H9 (cell line): ENCODE measurements around the gene ABHD8. TPM values are rescaled to one million over a fixed set of nuclear protein-coding genes. Genes with fewer than 3 reads are reported as not detected.

Experiments used
- DNase-seq: peaks from one replicate; pipeline ENCODE4 v3.0.0-alpha.2; 2017
- H2AFZ ChIP-seq: one replicate; pipeline ENCODE4 v1.6.1; 2013; ENCODE audit warnings: mild to moderate bottlenecking, low read length, control low read depth, moderate library complexity
- H2AK5ac ChIP-seq: 2 replicates; pipeline ENCODE4 v1.6.1; 2013; ENCODE audit warnings: low read length, control low read depth, mixed read lengths; ENCODE audit not compliant: insufficient read length
- H2BK120ac ChIP-seq: one replicate; pipeline ENCODE4 v1.6.1; 2013; ENCODE audit warnings: low read depth, mild to moderate bottlenecking, low read length, control low read depth, inconsistent platforms; ENCODE audit not compliant: poor library complexity, severe bottlenecking
- H2BK12ac ChIP-seq: 2 replicates; pipeline ENCODE4 v1.6.1; 2013; ENCODE audit warnings: low read length, control low read depth, mixed read lengths, low read depth; ENCODE audit not compliant: insufficient read length
- H2BK15ac ChIP-seq: 2 replicates; pipeline ENCODE4 v1.6.1; 2013; ENCODE audit warnings: low read depth, low read length, control low read depth
- H2BK20ac ChIP-seq: one replicate; pipeline ENCODE4 v1.6.1; 2013; ENCODE audit warnings: low read depth, mild to moderate bottlenecking, low read length, control low read depth, inconsistent platforms; ENCODE audit not compliant: poor library complexity, severe bottlenecking
- H2BK5ac ChIP-seq: 2 replicates; pipeline ENCODE4 v1.6.1; 2013; ENCODE audit warnings: low read length, control low read depth, mixed read lengths; ENCODE audit not compliant: insufficient read length
- H3K14ac ChIP-seq: 2 replicates; pipeline ENCODE4 v1.6.1; 2013; ENCODE audit warnings: low read length, control low read depth; ENCODE audit not compliant: insufficient read depth
- H3K18ac ChIP-seq: 2 replicates; pipeline ENCODE4 v1.6.1; 2013; ENCODE audit warnings: low read depth, mild to moderate bottlenecking, mixed read lengths, low read length, control low read depth; ENCODE audit not compliant: insufficient read length
- H3K23ac ChIP-seq: 2 replicates; pipeline ENCODE4 v1.6.1; 2013; ENCODE audit warnings: low read length, control low read depth, mixed read lengths, low read depth; ENCODE audit not compliant: insufficient read length
- H3K23me2 ChIP-seq: 2 replicates; pipeline ENCODE4 v1.6.1; 2013; ENCODE audit warnings: low read depth, mild to moderate bottlenecking, mixed read lengths, low read length, control low read depth; ENCODE audit not compliant: insufficient read length, poor library complexity, severe bottlenecking
- H3K27ac ChIP-seq: 2 replicates; pipeline ENCODE4 v1.5.1; 2013; ENCODE audit warnings: low read length, control low read depth, mixed read lengths, low read depth; ENCODE audit not compliant: insufficient read length
- H3K27me3 ChIP-seq: 2 replicates; pipeline ENCODE4 v1.6.1; 2013; ENCODE audit warnings: low read length, control low read depth, inconsistent platforms; ENCODE audit not compliant: insufficient read depth
- H3K4ac ChIP-seq: 2 replicates; pipeline ENCODE4 v1.6.1; 2013; ENCODE audit warnings: low read depth, mild to moderate bottlenecking, control low read depth, inconsistent platforms, low read length, moderate library complexity
- H3K4me1 ChIP-seq: 2 replicates; pipeline ENCODE4 v1.6.1; 2013; ENCODE audit warnings: low read length, control low read depth, inconsistent platforms; ENCODE audit not compliant: insufficient read depth
- H3K4me2 ChIP-seq: 2 replicates; pipeline ENCODE4 v1.6.1; 2013; ENCODE audit warnings: low read length, control low read depth, mixed read lengths; ENCODE audit not compliant: insufficient read length, insufficient read depth
- H3K56ac ChIP-seq: 2 replicates; pipeline ENCODE4 v1.6.1; 2013; ENCODE audit warnings: low read depth, mild to moderate bottlenecking, mixed read lengths, low read length, control low read depth; ENCODE audit not compliant: insufficient read length
- H3K79me1 ChIP-seq: 2 replicates; pipeline ENCODE4 v1.6.1; 2013; ENCODE audit warnings: low read depth, mild to moderate bottlenecking, moderate library complexity, low read length, control low read depth, inconsistent platforms; ENCODE audit not compliant: insufficient read depth, poor library complexity, severe bottlenecking
- H3K79me2 ChIP-seq: 2 replicates; pipeline ENCODE4 v1.6.1; 2013; ENCODE audit warnings: low read length, control low read depth, inconsistent platforms; ENCODE audit not compliant: insufficient read depth
- H3K9ac ChIP-seq: 2 replicates; pipeline ENCODE4 v1.6.1; 2013; ENCODE audit warnings: low read length, control low read depth, mixed read lengths; ENCODE audit not compliant: insufficient read length; ENCODE audit errors: extremely low read depth
- H3K9me3 ChIP-seq: one replicate; pipeline ENCODE4 v1.6.1; 2013; ENCODE audit warnings: low read depth, low read length, inconsistent platforms; ENCODE audit not compliant: control insufficient read depth
- H3T11ph ChIP-seq: one replicate; pipeline ENCODE4 v1.6.1; 2013; ENCODE audit warnings: mild to moderate bottlenecking, low read length, control low read depth, inconsistent platforms
- H4K20me1 ChIP-seq: one replicate; pipeline ENCODE4 v1.6.1; 2013; ENCODE audit not compliant: control insufficient read depth, insufficient read length, insufficient read depth
- H4K5ac ChIP-seq: 2 replicates; pipeline ENCODE4 v1.6.1; 2013; ENCODE audit warnings: low read depth, mild to moderate bottlenecking, mixed read lengths, low read length, control low read depth; ENCODE audit not compliant: insufficient read length
- H4K8ac ChIP-seq: replicated peaks from 2 replicates; pipeline ENCODE4 v1.6.1; 2013; ENCODE audit warnings: low read length, control low read depth, mixed read lengths, low read depth; ENCODE audit not compliant: insufficient read length
- H4K91ac ChIP-seq: 2 replicates; pipeline ENCODE4 v1.6.1; 2013; ENCODE audit warnings: low read depth, mild to moderate bottlenecking, moderate library complexity, mixed read lengths, low read length, control low read depth; ENCODE audit not compliant: insufficient read length
- H3K27ac Mint-ChIP-seq, 3 experiments: 2 replicates in 2 of 3; 3 replicates in 1 of 3; pipeline ENCODE4 v1.8.0; 2020 to 2021; ENCODE audit warnings: mixed read lengths in 3 of 3, mild to moderate bottlenecking in 1 of 3, moderate library complexity in 1 of 3
- H3K27me3 Mint-ChIP-seq: 2 replicates; pipeline ENCODE4 v1.8.0; 2021; ENCODE audit warnings: low read depth, mild to moderate bottlenecking, moderate library complexity, mixed read lengths
- H3K36me3 Mint-ChIP-seq, 3 experiments: 2 replicates in 2 of 3; 3 replicates in 1 of 3; pipeline ENCODE4 v1.8.0; 2020 to 2021; ENCODE audit warnings: low read depth in 3 of 3, mixed read lengths in 3 of 3; ENCODE audit not compliant: insufficient read depth in 1 of 3
- H3K4me1 Mint-ChIP-seq, 2 experiments: 2 replicates each; pipeline ENCODE4 v1.8.0; 2020; ENCODE audit warnings: mixed read lengths in 2 of 2
- H3K4me3 Mint-ChIP-seq, 2 experiments: 2 replicates in 1 of 2; 3 replicates in 1 of 2; pipeline ENCODE4 v1.8.0; 2020 to 2021; ENCODE audit warnings: mild to moderate bottlenecking in 2 of 2, mixed read lengths in 2 of 2, moderate library complexity in 1 of 2
- H3K9me3 Mint-ChIP-seq, 2 experiments: 2 replicates in 1 of 2; 3 replicates in 1 of 2; pipeline ENCODE4 v1.8.0; 2020; ENCODE audit warnings: mild to moderate bottlenecking in 2 of 2, mixed read lengths in 2 of 2, moderate library complexity in 1 of 2
- WGBS: extraction: QIAGEN DNeasy Blood & Tissue Kit; methylation state at CpG from one replicate; pipeline ENCODE4 v1.1.7; 2013; ENCODE audit warnings: missing lambda C conversion rate, low lambda C conversion rate, mixed read lengths; ENCODE audit not compliant: insufficient read length; ENCODE audit errors: extremely low coverage; 5-methylcytosine and 5-hydroxymethylcytosine counted together
- total RNA-seq: library from RNA; stranded (reverse); gene quantifications from 2 replicates; pipeline ENCODE4 v1.2.1, GENCODE V29; 2021
- TF ChIP-seq, protein P1 (sequence below): fragments of 200-600 bp; sonication (generic); conservative IDR thresholded peaks from 3 replicates; pipeline ENCODE4 v1.8.0; 2021; ENCODE audit warnings: antibody characterized with exemption, mild to moderate bottlenecking

ABHD8 gene
- total RNA-seq, 1 experiment from 2014 or later, result 11.7 TPM

DNA sequence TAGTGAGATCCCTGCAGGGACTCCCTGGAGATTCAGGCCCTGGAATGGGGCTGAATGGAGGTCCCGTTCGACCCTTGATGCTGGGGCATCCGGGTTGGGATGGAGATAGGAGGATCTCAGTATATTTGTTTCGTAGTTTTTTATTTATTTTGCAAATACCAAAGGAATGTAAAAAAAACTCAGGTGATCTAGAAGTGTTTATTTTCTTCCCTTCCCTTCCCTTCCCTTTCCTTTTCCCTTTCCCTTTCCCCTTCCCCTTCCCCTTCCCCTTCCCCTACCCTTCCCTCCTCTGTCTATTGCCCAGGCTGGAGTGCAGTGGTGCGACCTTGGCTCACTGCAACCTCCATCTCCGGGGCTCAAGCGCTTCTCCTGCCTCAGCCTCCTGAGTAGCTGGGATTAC is 38.6 kb upstream of the ABHD8 start:
- TF ChIP-seq, protein P1, sequence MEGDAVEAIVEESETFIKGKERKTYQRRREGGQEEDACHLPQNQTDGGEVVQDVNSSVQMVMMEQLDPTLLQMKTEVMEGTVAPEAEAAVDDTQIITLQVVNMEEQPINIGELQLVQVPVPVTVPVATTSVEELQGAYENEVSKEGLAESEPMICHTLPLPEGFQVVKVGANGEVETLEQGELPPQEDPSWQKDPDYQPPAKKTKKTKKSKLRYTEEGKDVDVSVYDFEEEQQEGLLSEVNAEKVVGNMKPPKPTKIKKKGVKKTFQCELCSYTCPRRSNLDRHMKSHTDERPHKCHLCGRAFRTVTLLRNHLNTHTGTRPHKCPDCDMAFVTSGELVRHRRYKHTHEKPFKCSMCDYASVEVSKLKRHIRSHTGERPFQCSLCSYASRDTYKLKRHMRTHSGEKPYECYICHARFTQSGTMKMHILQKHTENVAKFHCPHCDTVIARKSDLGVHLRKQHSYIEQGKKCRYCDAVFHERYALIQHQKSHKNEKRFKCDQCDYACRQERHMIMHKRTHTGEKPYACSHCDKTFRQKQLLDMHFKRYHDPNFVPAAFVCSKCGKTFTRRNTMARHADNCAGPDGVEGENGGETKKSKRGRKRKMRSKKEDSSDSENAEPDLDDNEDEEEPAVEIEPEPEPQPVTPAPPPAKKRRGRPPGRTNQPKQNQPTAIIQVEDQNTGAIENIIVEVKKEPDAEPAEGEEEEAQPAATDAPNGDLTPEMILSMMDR, result no peak
- WGBS, result no CpG with 5 or more reads among the region's 7 CpGs
- Histone ChIP-seq H3K79me2 (no peaks in the 10 kb centered on the region), H3K4me1 (peaks cover 2% of the 10 kb centered on the region; the same call in 1 of the 2 replicates), H3K79me1 (no peaks in the 10 kb centered on the region), H2BK5ac (no peak overlapping the region), H3K4me2 (no peak overlapping the region), H3T11ph (no peak overlapping the region), H4K20me1 (no peaks in the 10 kb centered on the region), H2BK15ac (no peak overlapping the region), H2BK120ac (no peak overlapping the region), H3K27ac (no peak overlapping the region), H4K91ac (no peak overlapping the region), H3K23me2 (peaks cover 10% of the 10 kb centered on the region), H3K56ac (no peak overlapping the region), H3K27me3 (no peaks in the 10 kb centered on the region), H4K8ac (no peak overlapping the region), H3K18ac (no peak overlapping the region), H2BK12ac (no peak overlapping the region), H3K14ac (no peak overlapping the region), H3K23ac (no peak overlapping the region), H2AK5ac (no peak overlapping the region), H4K5ac (no peak overlapping the region), H3K9me3 (no peaks in the 10 kb centered on the region), H3K9ac (no peak overlapping the region), H3K4ac (no peak overlapping the region), H2BK20ac (no peak overlapping the region), H2AFZ (no peak overlapping the region)
- no peaks in the 10 kb centered on the region for H3K27me3 Mint-ChIP-seq
- no peak overlapping the region for H3K27ac Mint-ChIP-seq
- peaks cover 15 to 36% of the 10 kb centered on the region in 2 experiments for H3K4me1 Mint-ChIP-seq
- H3K36me3 Mint-ChIP-seq, result peaks cover 10 to 35% (median 23%) of the 10 kb centered on the region in 3 experiments; a peak in 5 of 7 replicates
- no peaks in the 10 kb centered on the region; a peak in 1 of 5 replicates for H3K9me3 Mint-ChIP-seq
- H3K4me3 Mint-ChIP-seq, result no peak overlapping the region
- DNase-seq, result no peak
